Adrenal gland (tissue), 5 donors: Measurements from ENCODE around the gene CDV3.

Experiments used
- POLR2A ChIP-seq, 2 donors: fragments of 450-650 bp; IDR thresholded peaks; one replicate each; pipeline ENCODE4 v1.6.1; 2017; ENCODE audit warnings: antibody characterized with exemption in 2 of 2, mild to moderate bottlenecking in 2 of 2, moderate library complexity in 1 of 2
- TF ChIP-seq, protein P1 (sequence below), 6 experiments: fragments of 450-650 bp in 4 of 6; fragments of 200-600 bp in 2 of 6; sonication (generic) in 1 of 6; IDR thresholded peaks; 1 replicate in 5 of 6; 2 replicates in 1 of 6; pipeline versions ENCODE4 v1.5.1 to v1.8.0; 2016 to 2021; ENCODE audit warnings: antibody characterized with exemption in 6 of 6, mild to moderate bottlenecking in 2 of 6, moderate library complexity in 1 of 6
- donor health status: DM: no; HTN: no; CAD: no.

- TF ChIP-seq, protein P1, sequence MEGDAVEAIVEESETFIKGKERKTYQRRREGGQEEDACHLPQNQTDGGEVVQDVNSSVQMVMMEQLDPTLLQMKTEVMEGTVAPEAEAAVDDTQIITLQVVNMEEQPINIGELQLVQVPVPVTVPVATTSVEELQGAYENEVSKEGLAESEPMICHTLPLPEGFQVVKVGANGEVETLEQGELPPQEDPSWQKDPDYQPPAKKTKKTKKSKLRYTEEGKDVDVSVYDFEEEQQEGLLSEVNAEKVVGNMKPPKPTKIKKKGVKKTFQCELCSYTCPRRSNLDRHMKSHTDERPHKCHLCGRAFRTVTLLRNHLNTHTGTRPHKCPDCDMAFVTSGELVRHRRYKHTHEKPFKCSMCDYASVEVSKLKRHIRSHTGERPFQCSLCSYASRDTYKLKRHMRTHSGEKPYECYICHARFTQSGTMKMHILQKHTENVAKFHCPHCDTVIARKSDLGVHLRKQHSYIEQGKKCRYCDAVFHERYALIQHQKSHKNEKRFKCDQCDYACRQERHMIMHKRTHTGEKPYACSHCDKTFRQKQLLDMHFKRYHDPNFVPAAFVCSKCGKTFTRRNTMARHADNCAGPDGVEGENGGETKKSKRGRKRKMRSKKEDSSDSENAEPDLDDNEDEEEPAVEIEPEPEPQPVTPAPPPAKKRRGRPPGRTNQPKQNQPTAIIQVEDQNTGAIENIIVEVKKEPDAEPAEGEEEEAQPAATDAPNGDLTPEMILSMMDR (IDR thresholded peaks at IDR 0.05), result no peak
- TF ChIP-seq POLR2A (IDR thresholded peaks at IDR 0.05), result no peak
These were observed 14.5 kb downstream of the CDV3 start for GRCh38 chr3:133588035-133588434.
